HG03354 (cell line): ENCODE results near the gene PIK3C2G.

Source experiments
- ATAC-seq: cut with Tn5 transposase; IDR thresholded peaks from one replicate; pipeline ENCODE4 v1.9.1; 2021; ENCODE audit warnings: mild to moderate bottlenecking; ENCODE audit not compliant: unreplicated experiment, poor library complexity, severe bottlenecking

PIK3C2G gene

GRCh38 chr12:18327036-18327435, 65.7 kb downstream of the PIK3C2G start:
- ATAC-seq: no peak

GRCh38 chr12:18332173-18332572, 70.9 kb downstream of the PIK3C2G start:
- no peak for ATAC-seq

GRCh38 chr12:18339633-18340032, 78.3 kb downstream of the PIK3C2G start:
- no peak for ATAC-seq

GRCh38 chr12:18340186-18340585, 78.9 kb downstream of the PIK3C2G start:
- ATAC-seq: no peak

- ATAC-seq: no peak
These were observed 79.5 kb downstream of the PIK3C2G start for GRCh38 chr12:18340786-18341185.

GRCh38 chr12:18343708-18344107, 82.4 kb downstream of the PIK3C2G start:
- no peak for ATAC-seq

- ATAC-seq: no peak
These were observed 83.9 kb downstream of the PIK3C2G start for GRCh38 chr12:18345021-18345735.

GRCh38 chr12:18352312-18352711, 91.0 kb downstream of the PIK3C2G start:
- ATAC-seq: no peak

GRCh38 chr12:18355429-18355828, 94.1 kb downstream of the PIK3C2G start:
- no peak for ATAC-seq

GRCh38 chr12:18358077-18358476, 96.8 kb downstream of the PIK3C2G start:
- no peak for ATAC-seq

- ATAC-seq: no peak
These were observed 97.6 kb downstream of the PIK3C2G start for GRCh38 chr12:18358930-18359329.

- ATAC-seq: no peak
These were observed 100.1 kb downstream of the PIK3C2G start for GRCh38 chr12:18361433-18361832.

GRCh38 chr12:18363321-18363720, 102.0 kb downstream of the PIK3C2G start:
- ATAC-seq: no peak

GRCh38 chr12:18368594-18368993, 107.3 kb downstream of the PIK3C2G start:
- no peak for ATAC-seq

- no peak for ATAC-seq
These were observed 111.9 kb downstream of the PIK3C2G start for GRCh38 chr12:18373181-18373580.

GRCh38 chr12:18375131-18375530, 113.8 kb downstream of the PIK3C2G start:
- ATAC-seq: no peak

- no peak for ATAC-seq
These were observed 114.3 kb downstream of the PIK3C2G start for GRCh38 chr12:18375583-18375982.

- ATAC-seq: no peak
These were observed 121.0 kb downstream of the PIK3C2G start for GRCh38 chr12:18382236-18382885.

- no peak for ATAC-seq
These were observed 121.9 kb downstream of the PIK3C2G start for GRCh38 chr12:18383203-18383602.

- ATAC-seq: no peak
These were observed 126.4 kb downstream of the PIK3C2G start for GRCh38 chr12:18387706-18388105.

GRCh38 chr12:18389820-18390219, 128.5 kb downstream of the PIK3C2G start:
- ATAC-seq: no peak
